ENCODE data around the gene SLC19A1.
"Not testable (repeated sequence)": the region's sequence is repeated elsewhere in the genome, so short reads cannot be mapped to it uniquely, and the experiment has no call there.

The SLC19A1 gene

DNA sequence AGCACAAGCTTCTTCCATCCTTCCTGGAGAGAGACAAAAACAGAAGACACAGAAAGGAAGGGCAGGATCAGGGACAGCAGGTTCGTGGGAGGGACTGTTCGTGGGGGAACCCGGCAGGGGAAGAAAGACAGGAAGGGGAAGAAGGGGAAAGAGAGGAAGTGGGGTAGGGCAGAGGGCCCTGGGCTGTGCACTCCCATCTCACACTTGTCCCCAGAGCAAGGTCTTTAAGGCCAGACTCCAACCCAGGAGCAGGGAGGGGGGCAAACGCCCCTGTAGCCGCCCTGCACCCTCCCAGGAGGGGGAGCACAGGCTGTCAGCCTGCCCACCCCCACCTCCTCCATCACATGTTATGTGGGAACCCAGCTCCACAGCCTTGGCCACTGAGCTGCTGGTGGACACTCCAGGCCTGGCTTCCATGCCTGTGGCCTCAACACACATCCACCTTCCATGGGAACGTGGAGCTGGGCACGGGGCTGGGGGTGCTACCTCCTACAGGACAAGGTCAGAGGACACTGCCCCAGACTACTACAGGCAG is 9.3 kb downstream of the SLC19A1 start:
- no peak for DNase-seq (ENCODE audit: low read depth)

DNA sequence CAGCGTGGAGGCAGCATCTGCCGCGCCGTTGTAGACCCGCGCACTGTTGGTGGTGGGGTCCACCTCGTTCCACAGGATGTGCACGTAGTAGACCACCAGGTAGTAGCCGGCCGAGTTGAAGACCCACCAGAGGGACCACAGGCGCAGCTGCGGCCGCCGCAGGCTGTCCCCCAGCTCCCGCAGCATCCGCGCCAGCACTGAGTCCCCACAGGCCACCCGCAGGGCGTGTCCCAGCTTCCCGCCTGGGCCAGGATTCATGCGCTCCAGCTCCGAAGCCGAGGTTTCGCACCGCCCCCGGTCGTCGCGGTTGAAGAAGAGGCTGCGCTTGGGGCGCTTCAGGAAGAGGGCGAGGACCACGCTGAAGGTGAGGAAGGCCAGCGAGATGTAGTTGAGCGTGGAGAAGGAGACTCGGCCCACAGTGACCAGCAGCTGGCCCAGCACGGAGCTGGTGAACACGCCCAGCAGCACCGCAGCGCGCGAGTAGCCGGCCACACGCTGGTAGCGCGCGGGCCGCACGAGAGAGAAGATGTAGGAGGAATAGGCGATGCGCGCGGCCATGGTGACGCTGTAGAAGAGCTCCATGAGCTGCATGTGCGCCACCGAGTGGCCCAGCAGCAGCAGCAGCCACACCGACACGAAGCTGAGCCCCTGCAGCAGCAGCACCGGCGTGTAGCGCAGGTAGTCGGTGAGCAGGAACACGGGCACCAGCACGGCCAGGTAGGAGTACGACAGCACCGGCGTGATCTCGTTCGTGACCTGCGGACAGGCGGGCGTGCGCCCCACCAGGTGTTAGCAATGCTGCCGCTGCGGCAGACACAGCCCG is 10.6 kb downstream of the SLC19A1 start:
- DNase-seq (ENCODE audit: low read depth) = no peak

DNA sequence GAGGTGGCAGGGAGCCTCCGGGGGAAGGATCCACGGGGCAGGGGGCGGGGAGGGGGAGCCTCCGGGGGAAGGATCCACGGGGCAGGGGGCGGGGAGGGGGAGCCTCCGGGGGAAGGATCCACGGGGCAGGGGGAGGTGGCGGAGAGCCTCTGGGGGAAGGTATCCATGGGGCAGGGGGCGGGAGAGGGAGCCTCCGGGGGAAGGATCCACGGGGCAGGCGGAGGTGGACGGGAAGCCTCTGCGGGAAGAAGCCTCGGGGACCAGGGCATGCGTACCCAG is 11.2 kb downstream of the SLC19A1 start:
- DNase-seq (ENCODE audit: low read depth) = not testable (repeated sequence)

DNA sequence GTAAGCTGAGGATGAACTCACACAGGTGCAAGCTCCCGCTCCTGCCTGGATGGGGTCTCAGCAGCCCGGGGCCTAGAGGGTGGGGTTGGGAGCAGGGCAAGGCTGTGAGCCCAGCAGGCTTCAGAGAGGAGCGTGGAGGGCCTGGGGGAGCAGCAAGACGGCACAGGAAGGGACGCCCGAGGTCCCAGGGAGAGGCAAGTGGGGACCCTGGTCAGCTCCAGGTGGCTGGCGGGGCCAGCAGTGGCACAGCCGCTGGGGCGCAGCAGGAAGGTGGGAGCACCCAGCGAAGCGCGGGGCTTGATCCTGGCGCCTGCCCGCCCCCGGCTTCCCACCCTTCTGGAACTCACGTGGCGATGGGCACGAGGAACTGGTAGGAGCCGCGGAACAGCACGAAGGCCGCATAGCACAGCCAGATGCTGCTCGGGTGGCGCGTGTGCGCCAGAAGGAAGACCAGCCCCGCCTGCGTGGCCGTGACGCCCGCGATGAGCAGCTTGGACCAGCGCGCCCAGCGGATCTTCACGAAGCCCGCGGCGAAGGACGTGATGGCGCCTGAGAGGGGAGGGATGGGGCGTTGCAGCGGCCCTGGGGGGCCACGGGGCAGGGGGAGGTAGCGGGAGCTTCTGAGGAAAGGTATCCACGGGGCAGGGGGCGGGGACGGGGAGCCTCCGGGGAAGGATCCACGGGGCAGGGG is 11.7 kb downstream of the SLC19A1 start:
- DNase-seq (ENCODE audit: low read depth) = no peak

DNA sequence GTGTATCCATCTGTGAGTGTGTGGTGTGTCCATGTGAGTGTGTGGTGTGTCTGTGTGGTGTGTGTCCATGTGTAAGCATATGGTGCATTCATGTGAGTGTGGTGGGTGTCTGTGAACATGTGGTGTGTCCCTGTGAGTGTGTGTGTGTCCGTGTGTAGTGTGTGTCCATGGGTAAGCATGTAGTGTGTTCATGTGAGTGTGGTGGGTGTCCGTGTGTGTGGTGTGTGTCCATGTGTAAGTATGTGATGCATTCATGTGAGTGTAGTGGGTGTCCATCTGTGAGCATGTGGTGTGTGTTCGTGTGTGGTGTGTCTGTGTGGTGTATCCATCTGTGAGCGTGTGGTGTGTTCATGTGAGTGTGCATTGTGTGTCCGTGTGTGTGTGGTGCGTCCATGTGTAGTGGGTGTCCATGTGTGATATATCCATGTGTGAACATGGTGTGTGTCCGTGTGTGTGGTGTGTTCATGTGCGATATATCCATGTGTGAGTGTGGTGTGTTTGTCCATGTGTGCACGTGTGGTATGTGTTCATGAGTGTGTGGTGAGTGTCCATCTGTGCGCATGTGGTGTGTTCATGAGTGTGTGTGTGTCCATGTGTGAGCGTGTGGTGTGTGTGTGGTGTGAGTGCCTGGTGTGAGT is 12.3 kb downstream of the SLC19A1 start:
- no peak for DNase-seq (ENCODE audit: low read depth)

DNA sequence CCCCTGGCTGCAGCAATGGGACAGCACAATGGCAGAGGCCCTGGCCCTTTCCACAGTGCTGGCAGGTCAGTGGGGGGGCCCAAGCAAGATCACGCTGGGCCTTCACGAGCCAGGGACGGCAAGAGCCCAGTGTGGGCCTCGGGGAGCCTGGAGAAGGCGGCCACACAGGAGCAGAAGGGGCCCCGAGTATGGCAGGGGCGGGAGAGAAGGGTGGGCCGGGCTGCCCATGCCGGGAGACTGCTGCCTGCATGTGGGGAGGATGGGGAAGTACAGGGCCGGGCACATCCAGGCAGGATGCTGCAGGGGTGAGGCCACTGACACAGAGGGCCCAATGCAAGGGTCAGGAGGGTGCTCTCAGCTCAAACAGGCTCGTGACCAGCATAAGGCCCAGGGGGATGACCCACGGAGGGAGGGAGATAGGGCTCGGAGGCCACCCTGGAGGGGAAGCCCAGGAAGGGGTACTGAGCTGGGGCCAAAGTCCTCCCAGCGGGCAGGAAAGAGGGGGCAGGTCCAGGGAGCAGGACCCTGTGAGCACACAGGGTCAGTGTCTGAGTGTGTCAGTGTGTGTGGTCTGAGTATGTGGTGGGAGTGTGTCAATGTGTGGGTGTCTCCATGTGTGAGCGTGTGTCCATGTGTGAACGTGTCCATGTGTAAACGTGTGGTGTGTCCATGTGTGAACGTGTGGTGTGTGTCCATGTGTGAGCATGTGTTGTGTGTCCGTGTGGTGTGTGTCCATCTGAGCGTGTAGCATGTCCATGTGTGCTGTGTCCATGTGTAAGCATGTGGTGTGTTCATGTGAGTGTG is 13.1 kb downstream of the SLC19A1 start:
- no peak for DNase-seq (ENCODE audit: low read depth)

DNA sequence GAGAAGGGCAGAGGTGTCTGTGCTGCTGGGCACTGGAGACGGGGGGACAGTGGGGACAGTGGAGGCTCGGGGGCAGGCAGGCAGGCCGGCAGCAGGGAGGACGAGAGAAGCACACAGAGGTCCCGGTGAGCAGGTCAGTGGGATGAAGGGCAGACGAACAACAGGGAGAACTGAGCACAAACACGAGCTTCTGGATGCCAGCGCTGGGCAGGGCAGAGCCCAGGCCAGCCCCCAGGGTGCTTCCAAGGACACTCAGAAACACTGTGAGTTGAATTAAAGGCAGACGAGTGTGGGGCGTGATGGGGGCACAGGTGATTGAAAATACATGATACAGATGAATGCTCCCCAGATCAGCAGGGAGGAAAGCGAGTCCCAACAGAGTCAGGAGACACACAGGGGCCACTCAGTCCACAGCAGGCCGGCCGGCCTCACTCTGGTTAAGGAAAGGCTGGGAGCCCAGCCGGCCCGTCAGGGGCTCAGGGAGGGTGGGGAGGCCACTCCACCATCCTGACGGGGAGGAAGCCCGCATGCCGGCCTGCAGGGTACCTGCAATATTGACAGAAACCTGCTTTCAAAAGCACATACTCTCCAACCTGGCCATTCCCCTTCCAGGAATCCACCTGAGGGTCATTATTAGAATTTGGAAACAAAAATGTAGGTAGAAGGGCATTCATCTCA is 14.1 kb downstream of the SLC19A1 start:
- DNase-seq (ENCODE audit: low read depth) = no peak

DNA sequence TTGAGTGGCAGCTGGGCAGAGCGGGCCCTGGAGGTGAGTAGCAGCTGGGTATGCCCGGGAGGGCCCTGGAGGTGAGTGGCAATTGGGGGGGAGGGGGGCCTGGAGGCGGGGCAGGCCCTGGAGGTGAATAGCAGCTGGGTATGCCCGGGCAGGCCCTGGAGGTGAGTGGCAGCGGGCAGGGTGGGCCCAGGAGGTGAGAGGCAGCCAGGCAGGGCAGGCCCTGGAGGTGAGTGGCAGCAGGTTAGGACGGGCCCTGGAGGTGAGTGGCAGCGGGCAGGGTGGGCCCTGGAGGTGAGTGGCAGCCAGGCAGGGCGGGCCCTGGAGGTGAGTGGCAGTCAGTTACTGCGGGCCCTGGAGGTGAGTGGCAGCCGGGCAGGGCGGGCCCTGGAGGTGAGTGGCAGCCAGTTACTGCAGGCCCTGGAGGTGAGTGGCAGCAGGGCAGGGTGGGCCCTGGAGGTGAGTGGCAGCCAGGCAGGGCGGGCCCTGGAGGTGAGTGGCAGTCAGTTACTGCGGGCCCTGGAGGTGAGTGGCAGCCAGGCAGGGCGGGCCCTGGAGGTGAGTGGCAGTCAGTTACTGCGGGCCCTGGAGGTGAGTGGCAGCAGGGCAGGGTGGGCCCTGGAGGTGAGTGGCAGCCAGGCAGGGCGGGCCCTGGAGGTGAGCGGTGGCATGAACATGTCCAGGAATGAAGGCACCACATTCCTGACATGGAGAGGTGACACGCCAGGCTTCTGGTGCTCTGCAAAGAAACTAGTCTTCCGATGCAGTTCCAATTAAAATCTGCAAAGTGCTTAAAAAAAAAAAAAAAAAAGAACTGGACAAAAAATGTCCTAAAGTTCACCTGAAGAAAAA is 14.9 kb downstream of the SLC19A1 start:
- not testable (repeated sequence) for DNase-seq (ENCODE audit: low read depth)

DNA sequence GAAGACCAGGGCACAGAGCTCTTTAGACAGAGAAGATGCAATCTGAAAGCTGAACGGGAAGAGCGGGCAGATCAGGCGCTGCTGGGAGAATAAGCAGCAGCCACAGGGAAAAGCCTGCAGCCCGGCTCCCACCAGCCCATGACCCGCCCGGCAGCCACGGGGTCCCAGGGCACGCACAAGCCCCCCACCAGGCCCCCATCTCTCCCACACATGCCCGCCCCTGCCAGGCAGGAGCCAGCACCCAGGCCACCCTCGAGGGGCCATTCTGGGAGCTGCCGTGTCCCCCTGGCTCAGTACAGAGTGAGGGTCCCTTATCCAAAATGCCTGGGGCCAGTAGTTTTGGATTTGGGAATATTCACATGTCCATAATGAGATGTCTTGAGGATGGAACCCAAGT is 16.3 kb downstream of the SLC19A1 start:
- DNase-seq (ENCODE audit: low read depth) = no peak

DNA sequence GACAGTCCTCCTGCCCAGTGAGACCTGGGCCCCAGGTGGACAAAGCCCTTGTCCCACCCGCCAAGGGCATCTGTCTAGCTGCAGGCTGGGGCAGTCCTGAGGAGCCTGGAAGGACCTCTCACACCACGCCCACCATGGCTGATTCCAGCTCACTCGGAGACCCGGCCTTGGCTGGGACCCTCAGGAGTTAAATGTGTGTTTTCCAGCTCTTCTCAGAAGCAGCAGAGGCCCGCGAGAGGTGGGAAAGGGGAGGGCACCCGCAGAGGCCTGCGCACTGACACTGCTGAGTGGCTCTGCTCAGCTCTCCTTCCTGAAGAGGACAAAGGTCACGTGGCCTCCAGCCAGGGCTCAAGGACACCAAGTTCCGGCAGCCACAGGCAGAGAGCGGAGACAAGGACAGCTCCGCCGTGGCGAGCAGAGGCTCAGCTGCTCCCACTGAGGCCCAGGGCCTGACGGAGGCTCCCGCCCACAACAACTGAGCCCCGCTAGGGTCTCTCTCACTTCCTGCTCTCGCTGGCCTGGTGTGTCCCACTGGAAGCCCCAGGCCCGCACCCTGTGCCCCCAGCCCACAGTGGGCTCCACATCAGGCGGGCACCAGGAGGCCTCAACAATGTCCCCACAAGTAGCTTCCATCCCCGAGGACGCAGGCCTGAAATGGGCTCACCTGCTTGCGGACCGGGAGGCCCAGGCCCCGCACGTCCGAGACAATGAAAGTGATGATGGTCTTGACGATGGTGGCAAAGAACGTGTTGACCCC is 16.9 kb downstream of the SLC19A1 start:
- DNase-seq (ENCODE audit: low read depth) = no peak

DNA sequence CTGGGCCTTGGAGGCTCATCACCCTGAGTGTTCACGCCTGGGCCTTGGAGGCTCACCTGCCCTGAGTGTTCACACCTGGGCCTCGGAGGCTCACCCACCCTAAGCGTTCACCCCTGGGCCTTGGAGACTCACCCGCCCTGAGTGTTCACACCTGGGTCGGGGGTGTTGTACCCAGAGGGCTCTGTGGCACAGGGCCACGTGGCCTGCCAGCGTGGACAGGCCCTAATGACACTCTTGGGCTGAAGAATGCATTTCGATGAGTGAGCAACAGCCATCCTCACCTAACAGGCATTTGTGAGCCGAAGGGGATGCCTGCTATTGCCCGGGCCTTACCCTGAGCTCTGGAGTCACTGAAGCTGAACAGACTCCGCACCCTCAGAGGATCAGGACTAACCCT is 17.5 kb downstream of the SLC19A1 start:
- no peak for DNase-seq (ENCODE audit: low read depth)

DNA sequence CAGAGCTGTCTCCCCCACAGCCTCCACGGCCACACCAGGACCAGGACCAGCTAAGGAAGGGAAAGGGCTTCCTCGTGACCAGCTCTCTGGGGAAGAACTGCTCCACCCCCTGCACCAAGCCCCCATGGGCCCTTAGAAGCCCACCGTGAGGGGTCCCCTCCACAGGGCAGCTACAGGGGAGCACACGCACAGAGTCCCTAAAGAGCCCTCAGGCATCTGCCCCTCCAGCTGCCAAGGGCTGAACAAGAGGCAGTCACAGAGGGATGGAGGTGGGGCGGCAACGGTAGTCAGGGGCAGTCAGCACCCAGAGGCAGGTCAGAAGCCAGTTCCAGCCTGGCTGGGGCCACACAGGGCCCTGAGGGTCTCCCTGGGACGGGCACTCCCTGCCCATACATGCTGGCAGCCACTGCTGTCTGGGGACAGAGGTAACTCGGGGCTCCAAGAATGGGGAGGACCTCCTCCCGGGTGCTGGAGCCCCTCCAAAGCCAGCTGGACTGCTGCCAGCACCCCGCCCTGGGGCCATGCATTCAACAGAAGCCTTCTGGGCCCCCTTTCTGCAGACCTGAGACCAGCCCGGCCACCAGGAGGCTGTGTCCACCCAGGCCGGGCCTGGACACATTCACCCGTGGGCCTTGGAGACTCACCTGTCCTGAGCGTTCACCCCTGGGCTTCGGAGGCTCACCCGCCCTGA is 18.7 kb downstream of the SLC19A1 start:
- DNase-seq (ENCODE audit: low read depth) = no peak

DNA sequence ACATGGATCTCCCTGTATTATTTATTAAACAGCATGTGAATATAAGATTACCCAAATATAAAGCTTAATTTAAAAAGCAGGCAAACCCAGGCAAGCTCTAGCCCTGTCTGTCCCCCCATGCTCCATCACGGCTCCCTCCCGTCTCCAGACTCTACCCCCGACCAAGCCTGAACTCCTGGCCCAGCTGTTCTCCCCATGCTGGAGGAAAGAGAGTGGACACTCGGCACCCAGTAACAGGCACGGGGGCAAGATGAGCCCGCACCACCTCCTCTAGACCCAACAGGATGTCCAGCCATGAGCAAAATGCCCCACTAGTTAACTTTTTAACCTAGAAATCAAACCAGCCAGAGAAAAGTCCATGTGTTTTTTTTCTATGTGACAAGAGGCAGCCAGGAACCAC is 19.3 kb downstream of the SLC19A1 start:
- no peak for DNase-seq (ENCODE audit: low read depth)

DNA sequence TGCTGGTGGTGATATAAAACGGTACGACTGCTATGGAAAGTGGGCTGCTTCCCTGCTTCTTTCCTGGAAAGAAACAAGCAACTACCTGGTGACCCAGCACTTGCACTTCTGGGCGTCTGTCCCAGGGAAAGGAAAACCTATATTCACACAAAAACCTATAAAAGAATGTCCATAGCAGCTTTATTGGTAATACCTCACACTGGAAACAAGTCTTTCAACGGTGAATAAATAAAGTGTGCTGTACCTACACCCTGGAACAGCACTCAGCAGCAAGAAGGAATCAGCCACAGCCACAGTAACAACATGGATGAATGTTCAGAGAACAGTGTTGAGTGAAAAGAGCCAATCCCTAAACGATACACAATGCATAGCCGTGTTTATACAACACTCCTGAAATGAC is 19.9 kb downstream of the SLC19A1 start:
- DNase-seq (ENCODE audit: low read depth) = no peak

DNA sequence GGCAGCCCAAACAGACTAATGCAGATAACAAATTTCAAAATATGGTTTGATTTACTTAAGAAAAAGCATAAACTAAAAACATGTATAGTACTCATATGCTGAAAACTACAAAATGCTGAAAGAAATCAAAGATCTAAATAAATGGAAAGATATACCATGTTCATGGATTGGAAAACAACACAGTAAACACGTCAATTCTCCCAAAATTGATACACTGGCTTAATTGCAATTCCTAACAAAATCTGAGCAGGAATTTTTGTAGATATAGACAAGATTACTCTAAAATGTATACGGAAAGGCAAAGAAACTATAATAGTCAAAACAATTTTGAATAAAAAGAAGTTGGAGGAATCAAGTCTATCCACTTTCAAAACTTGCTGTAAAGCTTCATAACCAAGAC is 21.0 kb downstream of the SLC19A1 start:
- no peak for DNase-seq (ENCODE audit: low read depth)

DNA sequence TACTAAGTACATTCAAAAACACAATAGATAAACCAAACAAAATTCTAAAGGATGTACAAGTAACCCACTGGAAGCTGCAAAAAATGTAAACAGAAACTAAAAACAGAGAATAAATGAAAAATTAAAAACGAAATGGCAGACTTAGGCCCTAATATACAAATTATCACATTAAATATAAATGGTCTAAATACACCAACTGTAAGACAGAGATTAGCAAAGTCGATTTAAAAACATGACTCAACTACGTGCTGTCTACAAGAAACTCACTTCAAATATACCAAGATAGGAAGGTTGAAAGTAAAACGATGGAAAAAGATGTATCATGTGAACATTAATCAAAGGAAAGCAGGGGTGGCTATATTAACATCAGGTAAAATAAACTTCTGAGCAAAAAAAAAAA is 23.1 kb downstream of the SLC19A1 start:
- no peak for DNase-seq (ENCODE audit: low read depth)

DNA sequence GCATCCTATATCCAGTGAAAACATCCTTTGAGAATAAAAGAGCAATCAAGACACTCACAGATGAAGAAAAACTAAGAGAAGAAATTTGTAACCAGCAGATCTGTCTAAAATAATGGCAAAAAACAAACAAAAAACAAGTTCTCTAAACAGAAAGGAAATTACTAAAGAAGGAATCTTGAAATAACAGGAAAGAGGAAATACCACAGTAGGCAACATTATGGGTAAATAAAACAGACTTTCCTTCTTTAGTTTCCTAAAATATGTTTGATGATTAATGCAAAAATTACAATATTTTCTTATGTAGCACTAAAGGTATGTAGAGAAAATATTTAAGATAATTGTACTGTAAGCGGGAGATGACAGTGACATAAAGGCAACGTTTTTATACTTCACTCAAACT is 23.5 kb downstream of the SLC19A1 start:
- DNase-seq (ENCODE audit: low read depth) = no peak

DNA sequence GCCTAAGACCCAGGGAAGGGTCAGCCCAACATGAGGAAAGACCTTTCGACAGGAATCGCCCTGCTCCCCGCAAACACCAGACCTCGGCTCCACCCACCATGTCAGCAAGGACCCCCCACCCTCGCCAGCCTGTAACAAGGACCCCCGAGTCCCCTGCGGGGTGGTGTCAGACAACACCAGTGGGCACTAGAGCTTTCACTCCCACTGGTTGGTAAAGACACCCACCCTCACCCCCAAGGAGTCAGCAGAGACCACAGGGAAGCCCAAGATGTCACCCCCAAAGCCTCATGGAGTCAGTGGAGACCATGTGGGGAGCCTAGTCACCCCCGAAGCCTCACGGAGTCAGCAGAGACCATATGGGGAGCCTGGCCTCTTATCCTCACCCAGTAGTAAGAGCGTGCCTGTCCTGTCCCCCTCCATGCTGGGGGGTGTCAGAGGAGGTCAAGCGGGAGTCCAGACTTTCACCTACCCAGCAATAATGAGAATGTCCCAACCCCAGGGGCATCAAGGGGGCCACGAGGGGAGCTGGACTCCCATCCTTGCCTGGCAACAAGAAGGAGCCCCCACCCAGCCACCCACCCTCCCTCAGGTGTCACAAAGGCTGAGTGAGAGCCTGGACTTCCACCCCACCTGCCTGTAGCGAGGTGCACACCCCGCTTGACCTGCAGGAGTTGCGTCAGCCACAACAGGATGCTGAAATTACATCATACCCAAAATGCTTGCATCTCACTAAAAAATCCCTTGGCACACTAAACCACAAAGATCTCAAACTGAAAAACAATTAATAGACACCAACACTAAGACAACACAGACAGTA is 24.8 kb downstream of the SLC19A1 start:
- no peak for DNase-seq (ENCODE audit: low read depth)
